ENCODE results near the gene BFSP2.

DNA sequence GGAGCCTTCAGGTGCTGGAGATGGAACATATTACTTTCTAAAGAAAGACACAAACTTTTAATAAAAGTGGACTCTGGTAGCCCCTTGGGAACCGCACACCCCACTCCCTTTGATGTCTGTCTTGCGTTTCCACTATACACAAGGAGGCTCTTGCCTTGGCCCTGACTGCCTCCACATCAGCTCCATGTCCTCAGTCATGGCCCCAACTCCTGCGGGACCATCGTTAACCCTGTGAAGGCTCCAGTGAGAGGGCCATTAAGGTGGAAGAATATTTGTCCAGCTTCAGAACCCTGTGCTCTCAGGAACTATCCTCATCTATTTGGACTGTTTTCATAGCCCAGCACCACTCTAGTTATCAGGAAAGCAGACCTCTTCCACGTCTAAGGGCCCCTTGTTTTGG is 16.1 kb upstream of the BFSP2 start:
- TF ChIP-seq, protein P1, sequence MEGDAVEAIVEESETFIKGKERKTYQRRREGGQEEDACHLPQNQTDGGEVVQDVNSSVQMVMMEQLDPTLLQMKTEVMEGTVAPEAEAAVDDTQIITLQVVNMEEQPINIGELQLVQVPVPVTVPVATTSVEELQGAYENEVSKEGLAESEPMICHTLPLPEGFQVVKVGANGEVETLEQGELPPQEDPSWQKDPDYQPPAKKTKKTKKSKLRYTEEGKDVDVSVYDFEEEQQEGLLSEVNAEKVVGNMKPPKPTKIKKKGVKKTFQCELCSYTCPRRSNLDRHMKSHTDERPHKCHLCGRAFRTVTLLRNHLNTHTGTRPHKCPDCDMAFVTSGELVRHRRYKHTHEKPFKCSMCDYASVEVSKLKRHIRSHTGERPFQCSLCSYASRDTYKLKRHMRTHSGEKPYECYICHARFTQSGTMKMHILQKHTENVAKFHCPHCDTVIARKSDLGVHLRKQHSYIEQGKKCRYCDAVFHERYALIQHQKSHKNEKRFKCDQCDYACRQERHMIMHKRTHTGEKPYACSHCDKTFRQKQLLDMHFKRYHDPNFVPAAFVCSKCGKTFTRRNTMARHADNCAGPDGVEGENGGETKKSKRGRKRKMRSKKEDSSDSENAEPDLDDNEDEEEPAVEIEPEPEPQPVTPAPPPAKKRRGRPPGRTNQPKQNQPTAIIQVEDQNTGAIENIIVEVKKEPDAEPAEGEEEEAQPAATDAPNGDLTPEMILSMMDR (IDR thresholded peaks at IDR 0.05; ENCODE audit: low read depth, low read length) = no peak
- no peak for TF ChIP-seq EZH2phosphoT487 (IDR thresholded peaks at IDR 0.05; ENCODE audit: low read depth)

Measured in OCI-LY3 (cell line).